Stimulated activated CD4-positive, alpha-beta T cell treated with anti-CD3 and anti-CD28 coated beads, Interleukin-15, amount 100 ng/mL, for 48 hours (primary cell): Measurements from ENCODE around the gene ACTL9.
"Not testable (repeated sequence)": the region's sequence is repeated elsewhere in the genome, so short reads cannot be mapped to it uniquely, and the experiment has no call there.

Experiments used
- DNase-seq, 2 donors: peaks; one replicate each; pipeline ENCODE4 v3.0.0-alpha.2; 2020; ENCODE audit warnings: low read depth in 2 of 2

ACTL9 gene

GRCh38 chr19:8698433-8699063 is at the start of gene ACTL9:
Gene ACTL9, minus strand, starts transcription at chr19:8698795. Its CDS starts 94 bp downstream, at chr19:8698701.
- DNase-seq: no peak

- DNase-seq: not testable (repeated sequence)
Observed at GRCh38 chr19:8739291-8740065, 40.9 kb upstream of the ACTL9 start.

GRCh38 chr19:8738377-8738776 is 39.8 kb upstream of the ACTL9 start:
- no peak for DNase-seq

- DNase-seq: no peak
Observed at GRCh38 chr19:8731428-8732169, 33.0 kb upstream of the ACTL9 start.

- no peak for DNase-seq
Observed at GRCh38 chr19:8724276-8724675, 25.7 kb upstream of the ACTL9 start.

- DNase-seq: no peak
Observed at GRCh38 chr19:8722032-8722431, 23.4 kb upstream of the ACTL9 start.

GRCh38 chr19:8721334-8721733 is 22.7 kb upstream of the ACTL9 start, which contains the start of gene OR2Z1:
Gene OR2Z1, plus strand, starts transcription at chr19:8721634. Its CDS starts 9,395 bp downstream, at chr19:8731029.
- no peak for DNase-seq

- not testable (repeated sequence) for DNase-seq
Observed at GRCh38 chr19:8710337-8710736, 11.7 kb upstream of the ACTL9 start.

- no peak for DNase-seq
Observed at GRCh38 chr19:8705742-8706141, 7.1 kb upstream of the ACTL9 start.

- not testable (repeated sequence) for DNase-seq
Observed at GRCh38 chr19:8705304-8705703, 6.7 kb upstream of the ACTL9 start.

- DNase-seq: no peak
Observed at GRCh38 chr19:8703223-8703622, 4.6 kb upstream of the ACTL9 start.

GRCh38 chr19:8702350-8702749 is 3.8 kb upstream of the ACTL9 start:
- peak; percentile 9 to 25 for DNase-seq

GRCh38 chr19:8700956-8701355 is 2.4 kb upstream of the ACTL9 start:
- no peak for DNase-seq

- DNase-seq: no peak
Observed at GRCh38 chr19:8699908-8700307, 1.3 kb upstream of the ACTL9 start.

- no peak for DNase-seq
Observed at GRCh38 chr19:8697671-8698432, 743 bp downstream of the ACTL9 start.

- DNase-seq: no peak
Observed at GRCh38 chr19:8696993-8697392, 1.6 kb downstream of the ACTL9 start.

GRCh38 chr19:8695911-8696310 is 2.7 kb downstream of the ACTL9 start:
- no peak for DNase-seq

- no peak for DNase-seq
Observed at GRCh38 chr19:8695501-8695900, 3.1 kb downstream of the ACTL9 start.

GRCh38 chr19:8690753-8691539 is 7.6 kb downstream of the ACTL9 start:
- no peak for DNase-seq

- DNase-seq: no peak
Observed at GRCh38 chr19:8688930-8689329, 9.7 kb downstream of the ACTL9 start.

- no peak for DNase-seq
Observed at GRCh38 chr19:8686549-8686948, 12.0 kb downstream of the ACTL9 start.
